Right lobe of liver (tissue), 6 donors: ENCODE data around the gene TULP1. TPM values are rescaled to one million over a fixed set of nuclear protein-coding genes. Genes with fewer than 3 reads are reported as not detected.

Experiments
- ATAC-seq, 4 donors: fragments of 200-7000 bp; cut with Tn5 transposase; one replicate each; pipeline ENCODE4 v1.9.1; 2020; ENCODE audit warnings: mild to moderate bottlenecking in 4 of 4, moderate library complexity in 4 of 4
- DNase-seq, 3 donors: peaks; one replicate each; pipeline ENCODE4 v3.0.0-alpha.2; 2020
- H3K27ac ChIP-seq, 3 donors: fragments of 200-600 bp; one replicate each; pipeline ENCODE4 v1.8.0; 2022
- H3K27me3 ChIP-seq, 2 donors: fragments of 200-600 bp; one replicate each; pipeline ENCODE4 v1.8.0; 2022
- H3K36me3 ChIP-seq, 4 donors: fragments of 200-600 bp; sonication (generic) in 1 of 4; one replicate each; pipeline versions ENCODE4 v1.5.1 to v1.8.0; 2017 to 2022; ENCODE audit warnings: control low read depth in 1 of 4
- H3K4me1 ChIP-seq, 4 donors: fragments of 200-600 bp; sonication (generic) in 1 of 4; one replicate each; pipeline versions ENCODE4 v1.5.1 to v1.8.0; 2017 to 2022; ENCODE audit warnings: control low read depth in 1 of 4
- H3K4me3 ChIP-seq, 3 donors: fragments of 200-600 bp; one replicate each; pipeline ENCODE4 v1.8.0; 2022
- H3K9me3 ChIP-seq, 4 donors: fragments of 200-600 bp; sonication (generic) in 1 of 4; one replicate each; pipeline versions ENCODE4 v1.5.1 to v1.8.0; 2017 to 2022; ENCODE audit warnings: control low read depth in 1 of 4
- CTCF ChIP-seq, 4 donors: fragments of 200-600 bp in 3 of 4; fragments of 450-650 bp in 1 of 4; IDR thresholded peaks; one replicate each; pipeline versions ENCODE4 v1.5.1 to v1.8.0; 2016 to 2022; ENCODE audit warnings: antibody characterized with exemption in 4 of 4, mild to moderate bottlenecking in 2 of 4
- POLR2A ChIP-seq: fragments of 450-650 bp; IDR thresholded peaks from one replicate; pipeline ENCODE4 v1.6.1; 2017; ENCODE audit warnings: antibody characterized with exemption, mild to moderate bottlenecking
- WGBS: methylation state at CpG from one replicate; pipeline ENCODE4 v1.1.6; 2018; ENCODE audit warnings: low coverage, low lambda C conversion rate; ENCODE audit not compliant: insufficient coverage; ENCODE audit errors: missing lambda C conversion rate; 5-methylcytosine and 5-hydroxymethylcytosine counted together
- intact Hi-C, 2 donors: fragments of 100-400 bp; cut with DNase I; formaldehyde crosslinking; loops; one replicate each; pipeline versions ENCODE4 v1.11.2 to v1.14.1; 2022
- total RNA-seq, 6 experiments: library from RNA; depleted of rRNA in 2 of 6; stranded (reverse); fragments of >200 nt in 2 of 6; fragmentation: NEBNext Ultra II Directional in 3 of 6; extraction: Animal tissue kit (Norgen Biotek cat#: 25700) in 3 of 6; gene quantifications; one replicate each; pipeline versions ENCODE4 v1.1.0 to v1.2.4, GENCODE V29; 2016 to 2023
- donor health status: DM: no; HTN: yes; CAD: no.
- donor health status: DM: no; HTN: no; CAD: no.
- donor health status: DM: no; HTN: no; CAD: no.
- donor health status: DM: no; HTN: yes; CAD: no.
- donor health status: DM: no; HTN: yes; CAD: no.

TULP1 gene
- total RNA-seq, 6 experiments from 2014 or later = not detected

DNA sequence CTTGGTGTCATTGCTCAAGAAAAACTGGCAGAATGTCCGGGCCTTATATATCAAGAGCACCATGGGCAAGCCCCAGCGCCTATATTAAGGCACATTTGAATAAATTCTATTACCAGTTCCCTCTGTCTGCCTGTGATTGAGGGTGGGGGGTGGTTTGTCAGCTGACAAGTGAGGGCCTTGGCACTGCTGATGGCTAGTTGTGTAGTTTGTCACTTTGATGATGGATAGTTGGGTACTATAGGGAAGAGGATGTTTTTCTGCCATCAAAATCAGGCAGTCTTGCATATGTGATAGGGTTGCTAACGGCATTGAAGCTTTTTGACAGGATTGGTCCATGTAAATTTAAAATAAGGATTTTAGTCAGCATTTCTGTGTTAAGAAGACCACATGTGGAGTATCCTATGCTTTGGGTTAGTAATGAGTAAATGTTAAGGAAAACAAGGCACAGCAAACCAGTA is 42.0 kb downstream of the TULP1 start:
- ATAC-seq (no peak), DNase-seq (no peak)
- WGBS = 81% methylated on average over 1 of the region's 3 CpGs
- H3K36me3 ChIP-seq = peaks cover 0 to 23% (median 7%) of the 10 kb centered on the region in 4 donors
- H3K27ac ChIP-seq = no peak overlapping the region
- intact Hi-C loops = no loop called here
- H3K4me3 ChIP-seq = no peak overlapping the region
- TF ChIP-seq POLR2A (no peak), CTCF (IDR thresholded peaks at IDR 0.05) (no peak)
- H3K9me3 ChIP-seq = no peaks in the 10 kb centered on the region
- H3K4me1 ChIP-seq = peaks cover 0 to 30% (median 4%) of the 10 kb centered on the region in 4 donors
- no peaks in the 10 kb centered on the region for H3K27me3 ChIP-seq

GRCh38 chr6:35469751-35470662 is 42.7 kb downstream of the TULP1 start:
- H3K4me1 ChIP-seq = peaks cover 0 to 30% (median 4%) of the 10 kb centered on the region in 4 donors
- intact Hi-C loops = no loop called here
- no peaks in the 10 kb centered on the region for H3K9me3 ChIP-seq
- H3K27ac ChIP-seq = no peak overlapping the region
- H3K4me3 ChIP-seq = peak overlapping the region; percentile 70 to 88 (median 76)
- WGBS = 51% methylated on average over 10 of the region's 18 CpGs
- DNase-seq (no peak), ATAC-seq (no peak)
- H3K27me3 ChIP-seq = no peaks in the 10 kb centered on the region
- no peak for TF ChIP-seq POLR2A
- no peak for TF ChIP-seq CTCF (IDR thresholded peaks at IDR 0.05)
- H3K36me3 ChIP-seq = peaks cover 0 to 23% (median 7%) of the 10 kb centered on the region in 4 donors

GRCh38 chr6:35468980-35469750 is 43.5 kb downstream of the TULP1 start:
- peaks cover 0 to 30% (median 4%) of the 10 kb centered on the region in 4 donors for H3K4me1 ChIP-seq
- DNase-seq (peak in 1 of 3 donors; percentile 61), ATAC-seq (peak; percentile 8 to 29 (median 14))
- H3K27ac ChIP-seq = peak overlapping the region; percentile 73 to 82 (median 75)
- H3K9me3 ChIP-seq = no peaks in the 10 kb centered on the region
- intact Hi-C loops = no loop called here
- 30% methylated on average over 7 of the region's 37 CpGs for WGBS
- H3K4me3 ChIP-seq = peak overlapping the region; percentile 70 to 88 (median 76)
- H3K36me3 ChIP-seq = peaks cover 0 to 23% (median 7%) of the 10 kb centered on the region in 4 donors
- H3K27me3 ChIP-seq = no peaks in the 10 kb centered on the region
- TF ChIP-seq CTCF (IDR thresholded peaks at IDR 0.05) = no peak
- no peak for TF ChIP-seq POLR2A

DNA sequence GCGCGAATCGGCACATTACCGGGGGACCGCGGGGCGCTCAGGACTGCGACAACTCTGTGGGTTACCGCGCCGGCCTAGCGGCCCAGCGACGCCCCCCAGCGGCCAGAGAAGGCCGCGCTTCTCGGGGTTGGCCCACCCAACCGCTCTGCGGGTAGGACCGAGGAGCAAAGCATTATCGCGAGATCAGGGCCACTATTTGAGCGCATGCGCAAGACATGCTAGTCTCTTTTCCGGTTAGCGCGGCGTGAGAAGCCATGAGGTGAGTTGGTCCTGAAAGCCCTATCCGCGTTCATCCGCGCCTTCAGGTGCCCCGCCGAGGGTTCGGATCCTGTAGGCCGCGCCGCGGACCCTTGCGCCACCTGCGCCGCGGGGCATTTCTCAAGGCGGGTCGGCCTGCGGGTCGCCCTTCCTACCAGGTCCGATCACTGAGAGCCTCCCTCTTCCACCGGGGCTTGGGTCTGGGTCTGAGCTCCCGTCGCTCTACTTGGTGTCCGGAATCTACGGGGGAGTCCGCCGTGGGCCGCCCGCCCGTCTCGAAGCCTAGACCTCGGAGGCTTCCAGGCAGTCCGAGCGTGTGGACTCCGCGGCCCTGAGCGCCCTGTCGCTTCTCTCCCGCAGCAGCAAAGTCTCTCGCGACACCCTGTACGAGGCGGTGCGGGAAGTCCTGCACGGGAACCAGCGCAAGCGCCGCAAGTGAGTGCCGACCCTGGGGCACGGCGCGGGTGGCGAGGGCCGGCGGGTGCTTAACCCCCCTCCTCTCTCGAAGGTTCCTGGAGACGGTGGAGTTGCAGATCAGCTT is 44.3 kb downstream of the TULP1 start, which contains the start of gene RPL10A:
Gene RPL10A (plus strand): TSS at position 221 of the 799 bp plus-strand sequence. CDS start 34 bp downstream, at position 255.
- DNase-seq (peak; percentile 95 to 96 (median 96)), ATAC-seq (peak; percentile 90 to 95 (median 92))
- WGBS = 0% methylated on average over 20 of the region's 86 CpGs
- TF ChIP-seq POLR2A = peak; percentile 90
- TF ChIP-seq CTCF (IDR thresholded peaks at IDR 0.05) = peak; percentile 93 to 99 (median 96)
- H3K36me3 ChIP-seq = peaks cover 0 to 18% (median 7%) of the 10 kb centered on the region in 4 donors
- no peaks in the 10 kb centered on the region for H3K27me3 ChIP-seq
- H3K9me3 ChIP-seq = no peaks in the 10 kb centered on the region
- intact Hi-C loops = no loop called here
- peaks cover 0 to 36% (median 4%) of the 10 kb centered on the region in 4 donors for H3K4me1 ChIP-seq
- peak within 1 kb of the TSS; percentile 70 to 88 (median 76) for H3K4me3 ChIP-seq
- peak within 1 kb of the TSS; percentile 73 to 82 (median 75) for H3K27ac ChIP-seq
